A549 (cell line): ENCODE measurements around the gene NCOA3. TPM values are rescaled to one million over a fixed set of nuclear protein-coding genes. Genes with fewer than 3 reads are reported as not detected.
A peak's percentile ranks its signal among the peaks of the same experiment; 100 is the strongest.

Experiments used
- ATAC-seq, 2 experiments: fragments of 200-7000 bp in 1 of 2; fragments of >200 bp in 1 of 2; cut with Nextera tagmentation in 1 of 2; cut with Tn5 transposase in 1 of 2; 3 replicates each; pipeline versions ENCODE4 v1.8.0 to v1.9.1; 2018 to 2020; ENCODE audit warnings: mild to moderate bottlenecking in 1 of 2, moderate library complexity in 1 of 2
- CTCF ChIA-PET: fragments of 300-600 bp; sonication (Branson Sonifier 250); formaldehyde crosslinking; extraction: SDS; loops from one replicate; lab custom pipeline; 2021; ENCODE audit warnings: antibody characterized with exemption, inconsistent platforms; lab: Yijun Ruan, JAX
- POLR2A ChIA-PET: fragments of 350-600 bp; formaldehyde crosslinking; extraction: SDS; loops from one replicate; lab custom pipeline; 2021; ENCODE audit warnings: antibody characterized with exemption, inconsistent platforms; lab: Yijun Ruan, JAX
- DNase-seq, 2 experiments: peaks; one replicate each; pipeline versions ENCODE4 v3.0.0 to v3.0.0-alpha.2; 2011 to 2016; ENCODE audit warnings: low read depth in 1 of 2, low spot score in 1 of 2
- FAIRE-seq: peaks from 2 replicates; lab custom pipeline; 2011; peaks lifted over from hg19 to GRCh38; lab: Jason Lieb, UNC
- H3K27ac ChIP-seq, 2 experiments: fragments of >200 bp; sonication (Bioruptor Twin); formaldehyde crosslinking; 3 replicates each; pipeline ENCODE4 v1.5.1; 2016 to 2017
- H3K4me1 ChIP-seq: fragments of >200 bp; sonication (Bioruptor Twin); formaldehyde crosslinking; 3 replicates; pipeline ENCODE4 v1.6.1; 2016
- H3K4me2 ChIP-seq: fragments of >200 bp; sonication (Bioruptor Twin); formaldehyde crosslinking; 3 replicates; pipeline ENCODE4 v1.6.1; 2016
- H3K4me3 ChIP-seq: fragments of >200 bp; sonication (Bioruptor Twin); formaldehyde crosslinking; 3 replicates; pipeline ENCODE4 v1.5.1; 2016
- H3K9me3 ChIP-seq: fragments of >200 bp; sonication (Bioruptor Twin); formaldehyde crosslinking; 3 replicates; pipeline ENCODE4 v1.6.1; 2016
- ATOH8 ChIP-seq: fragments of 250-450 bp; sonication (Bioruptor Pico); IDR thresholded peaks from 2 replicates; pipeline ENCODE4 v1.5.0; 2020; ENCODE audit warnings: low read depth, mild to moderate bottlenecking, moderate library complexity
- CBX8 ChIP-seq: fragments of 200-600 bp; sonication (generic); IDR thresholded peaks from 2 replicates; pipeline ENCODE4 v1.6.1; 2016
- CEBPB ChIP-seq, 2 experiments: fragments of >200 bp in 1 of 2; sonication (Bioruptor Twin) in 1 of 2; formaldehyde crosslinking in 1 of 2; IDR thresholded peaks; 2 replicates each; pipeline ENCODE4 v1.6.1; 2012 to 2016
- EP300 ChIP-seq, 2 experiments: fragments of >200 bp; sonication (Bioruptor Twin); formaldehyde crosslinking; IDR thresholded peaks; 2 replicates in 1 of 2; 3 replicates in 1 of 2; pipeline ENCODE4 v1.6.1; 2016 to 2017
- ESRRA ChIP-seq: fragments of 150-350 bp; IDR thresholded peaks from 2 replicates; pipeline ENCODE4 v1.6.1; 2014; ENCODE audit warnings: mild to moderate bottlenecking, low read length, borderline replicate concordance
- FOXS1 ChIP-seq: fragments of 250-450 bp; sonication (Bioruptor Pico); IDR thresholded peaks from 2 replicates; pipeline ENCODE4 v1.5.0; 2020; ENCODE audit warnings: mild to moderate bottlenecking, moderate library complexity
- HOXA7 ChIP-seq: fragments of 250-450 bp; sonication (Bioruptor Pico); IDR thresholded peaks from 2 replicates; pipeline ENCODE4 v1.5.0; 2020; ENCODE audit warnings: mild to moderate bottlenecking, moderate library complexity
- JUN ChIP-seq, 2 experiments: fragments of >200 bp; sonication (Bioruptor Twin); formaldehyde crosslinking; IDR thresholded peaks; 2 replicates in 1 of 2; 3 replicates in 1 of 2; pipeline ENCODE4 v1.6.1; 2016 to 2017
- MAX ChIP-seq: IDR thresholded peaks from 2 replicates; pipeline ENCODE4 v1.6.1; 2012
- MYC ChIP-seq: IDR thresholded peaks from 2 replicates; pipeline ENCODE4 v1.6.1; 2012; ENCODE audit warnings: mild to moderate bottlenecking, inconsistent platforms, low read length, improper control_type of control experiment, borderline replicate concordance
- POLR2A ChIP-seq: IDR thresholded peaks from 2 replicates; pipeline ENCODE4 v1.6.1; 2012; ENCODE audit warnings: mild to moderate bottlenecking, low read length
- RARB ChIP-seq: fragments of 250-450 bp; sonication (Bioruptor Pico); IDR thresholded peaks from 2 replicates; pipeline ENCODE4 v1.8.0; 2021; ENCODE audit warnings: mild to moderate bottlenecking, moderate library complexity
- REST ChIP-seq: fragments of 200-600 bp; sonication (generic); IDR thresholded peaks from 2 replicates; pipeline ENCODE4 v1.6.1; 2016; ENCODE audit warnings: antibody characterized with exemption, mild to moderate bottlenecking, moderate library complexity
- RFX5 ChIP-seq: fragments of 450-650 bp; IDR thresholded peaks from 2 replicates; pipeline ENCODE4 v1.7.1; 2014; ENCODE audit warnings: antibody characterized with exemption, mild to moderate bottlenecking, moderate library complexity
- SMC3 ChIP-seq: fragments of >200 bp; sonication (Bioruptor Twin); formaldehyde crosslinking; IDR thresholded peaks from 3 replicates; pipeline ENCODE4 v1.6.1; 2018; ENCODE audit warnings: inconsistent platforms
- SREBF2 ChIP-seq: fragments of 450-650 bp; IDR thresholded peaks from 2 replicates; pipeline ENCODE4 v1.6.1; 2014; ENCODE audit warnings: mild to moderate bottlenecking, moderate library complexity
- TP53 ChIP-seq: fragments of 250-450 bp; sonication (Bioruptor Pico); IDR thresholded peaks from 2 replicates; pipeline ENCODE4 v1.5.0; 2021; ENCODE audit warnings: mild to moderate bottlenecking, moderate library complexity
- ZC3H11A ChIP-seq: fragments of 450-650 bp; IDR thresholded peaks from 2 replicates; pipeline ENCODE4 v1.6.1; 2014; ENCODE audit warnings: antibody characterized with exemption, mild to moderate bottlenecking
- ZFP36 ChIP-seq: fragments of 450-650 bp; IDR thresholded peaks from 2 replicates; pipeline ENCODE4 v1.6.1; 2014; ENCODE audit warnings: borderline replicate concordance; ENCODE audit not compliant: partially characterized antibody
- WGBS: methylation state at CpG from one replicate; pipeline ENCODE4 v1.1.6; 2017; ENCODE audit errors: missing lambda C conversion rate; 5-methylcytosine and 5-hydroxymethylcytosine counted together
- polyA plus RNA-seq, 4 experiments: library from polyadenylated mRNA; depleted of rRNA in 3 of 4; stranded (reverse); fragments of >200 nt; fragmentation: RNase III in 1 of 4; extraction: RNeasy Plus Mini Kit Qiagen cat#74134 plus additional on column Dnase treatment in 1 of 4; gene quantifications; 2 replicates in 3 of 4; 3 replicates in 1 of 4; pipeline ENCODE4 v1.2.3, GENCODE V29; 2011 to 2017
- TF ChIP-seq, protein P1 (sequence below): IDR thresholded peaks from 2 replicates; pipeline ENCODE4 v1.6.1; 2012; ENCODE audit warnings: low read depth, borderline replicate concordance

Gene NCOA3
- polyA plus RNA-seq, 2 of the 4 experiments (the other 2 are of a cell fraction), result 42.9 to 136 TPM

DNA sequence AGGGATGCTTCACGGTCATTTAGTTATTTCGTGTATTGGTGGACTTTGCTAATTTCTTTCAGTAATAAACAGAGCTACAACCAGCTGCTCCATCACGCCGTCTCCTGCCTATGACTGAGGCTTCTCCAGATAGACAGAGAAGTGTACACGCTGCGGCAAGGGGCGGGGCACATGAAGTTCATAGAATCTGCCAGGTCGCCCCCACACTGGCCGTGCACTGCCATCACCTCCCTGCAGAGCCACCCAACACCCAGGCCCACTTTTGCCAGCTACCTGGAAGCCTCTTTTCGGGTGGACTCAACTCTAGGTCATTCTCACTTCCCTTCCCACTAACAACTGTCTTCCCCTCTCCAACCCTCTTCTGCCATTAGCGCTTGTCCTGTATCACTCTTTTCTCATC lies 195.2 kb downstream of the NCOA3 start (continued):
- no peak for TF ChIP-seq REST

DNA sequence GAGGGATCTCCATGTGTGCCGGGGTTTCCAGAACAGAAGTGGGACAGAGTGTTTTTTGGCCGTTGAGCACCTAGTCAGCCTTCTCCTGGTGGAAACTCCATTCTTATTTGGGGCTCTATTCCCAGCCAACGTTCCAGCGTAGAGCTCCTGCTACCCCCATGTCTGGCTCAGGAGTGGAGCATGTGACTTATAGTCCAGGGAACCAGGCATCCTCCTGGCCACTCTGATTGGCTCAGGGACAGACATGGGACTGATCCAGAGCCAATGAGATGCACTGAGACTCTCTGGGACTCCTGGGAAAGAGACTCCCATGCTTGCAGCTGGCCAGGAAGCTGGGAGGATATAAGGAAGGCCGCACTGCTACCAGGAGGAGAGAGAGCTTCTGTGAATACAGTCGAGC lies 196.5 kb downstream of the NCOA3 start:
- H3K27ac ChIP-seq, result no peak overlapping the region
- ATAC-seq (peak in 1 of 2 experiments; percentile 31; a peak in 2 of 6 replicates), DNase-seq (no peak), FAIRE-seq (no peak)
- POLR2A ChIA-PET, result no interaction called here
- no peak for TF ChIP-seq TP53
- TF ChIP-seq CEBPB (IDR thresholded peaks at IDR 0.05), result no peak
- TF ChIP-seq SMC3, result no peak
- TF ChIP-seq ATOH8 (CRISPR knock-in tag), result no peak
- no peak for TF ChIP-seq ZFP36
- no peak for TF ChIP-seq RFX5
- TF ChIP-seq, protein P1, sequence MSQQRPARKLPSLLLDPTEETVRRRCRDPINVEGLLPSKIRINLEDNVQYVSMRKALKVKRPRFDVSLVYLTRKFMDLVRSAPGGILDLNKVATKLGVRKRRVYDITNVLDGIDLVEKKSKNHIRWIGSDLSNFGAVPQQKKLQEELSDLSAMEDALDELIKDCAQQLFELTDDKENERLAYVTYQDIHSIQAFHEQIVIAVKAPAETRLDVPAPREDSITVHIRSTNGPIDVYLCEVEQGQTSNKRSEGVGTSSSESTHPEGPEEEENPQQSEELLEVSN, result no peak
- no peak for TF ChIP-seq RARB (CRISPR knock-in tag)
- TF ChIP-seq ESRRA, result no peak
- TF ChIP-seq CBX8, result no peak
- no peak for TF ChIP-seq REST
- TF ChIP-seq EP300 (IDR thresholded peaks at IDR 0.05), result no peak
- TF ChIP-seq MYC, result no peak
- no peak for TF ChIP-seq POLR2A
- no peak for TF ChIP-seq JUN (IDR thresholded peaks at IDR 0.05)
- no peak for TF ChIP-seq MAX
- TF ChIP-seq FOXS1, result no peak
- no peak for TF ChIP-seq HOXA7 (CRISPR knock-in tag)
- TF ChIP-seq SREBF2, result no peak
- no peak for TF ChIP-seq ZC3H11A
- no peak overlapping the region for H3K4me3 ChIP-seq
- no peaks in the 10 kb centered on the region for H3K4me1 ChIP-seq
- 70% methylated on average over 6 of the region's 6 CpGs for WGBS
- H3K4me2 ChIP-seq, result no peak overlapping the region
- CTCF ChIA-PET, result interaction anchor here (0.8 to 2.1 kb wide), 4 partner anchors 27 to 922 kb away, joined by 3 to 6 read pairs (median 4); no protein-coding TSS in a partner anchor
- H3K9me3 ChIP-seq, result no peaks in the 10 kb centered on the region
